ENCODE measurements around the gene WNT3A. TPM values are rescaled to one million over a fixed set of nuclear protein-coding genes. Genes with fewer than 3 reads are reported as not detected.

Gene WNT3A
- total RNA-seq, 6 experiments from 2014 or later: not detected

- DNase-seq: no peak
- no peak for ATAC-seq
- no peak overlapping the region for H3K27ac ChIP-seq
- H3K9me3 ChIP-seq: no peaks in the 10 kb centered on the region
- WGBS (ENCODE audit: insufficient coverage, low coverage, low lambda C conversion rate, missing lambda C conversion rate): 75% methylated on average over 4 of the region's 12 CpGs
- intact Hi-C loops (cut with DNase I): no loop called here
- H3K4me3 ChIP-seq: no peak overlapping the region
- H3K27me3 ChIP-seq: no peaks in the 10 kb centered on the region
- peaks cover 0 to 35% (median 17%) of the 10 kb centered on the region in 4 donors for H3K36me3 ChIP-seq
- H3K4me1 ChIP-seq: peaks cover 0 to 26% (median 0%) of the 10 kb centered on the region in 4 donors
- no peak for TF ChIP-seq CTCF (IDR thresholded peaks at IDR 0.05)
- no peak for TF ChIP-seq POLR2A (IDR thresholded peaks at IDR 0.05)
Observed at GRCh38 chr1:228100822-228101613, 94.2 kb downstream of the WNT3A start.

GRCh38 chr1:228101614-228101993 lies 94.8 kb downstream of the WNT3A start:
- DNase-seq: no peak
- H3K27ac ChIP-seq: no peak overlapping the region

DNA sequence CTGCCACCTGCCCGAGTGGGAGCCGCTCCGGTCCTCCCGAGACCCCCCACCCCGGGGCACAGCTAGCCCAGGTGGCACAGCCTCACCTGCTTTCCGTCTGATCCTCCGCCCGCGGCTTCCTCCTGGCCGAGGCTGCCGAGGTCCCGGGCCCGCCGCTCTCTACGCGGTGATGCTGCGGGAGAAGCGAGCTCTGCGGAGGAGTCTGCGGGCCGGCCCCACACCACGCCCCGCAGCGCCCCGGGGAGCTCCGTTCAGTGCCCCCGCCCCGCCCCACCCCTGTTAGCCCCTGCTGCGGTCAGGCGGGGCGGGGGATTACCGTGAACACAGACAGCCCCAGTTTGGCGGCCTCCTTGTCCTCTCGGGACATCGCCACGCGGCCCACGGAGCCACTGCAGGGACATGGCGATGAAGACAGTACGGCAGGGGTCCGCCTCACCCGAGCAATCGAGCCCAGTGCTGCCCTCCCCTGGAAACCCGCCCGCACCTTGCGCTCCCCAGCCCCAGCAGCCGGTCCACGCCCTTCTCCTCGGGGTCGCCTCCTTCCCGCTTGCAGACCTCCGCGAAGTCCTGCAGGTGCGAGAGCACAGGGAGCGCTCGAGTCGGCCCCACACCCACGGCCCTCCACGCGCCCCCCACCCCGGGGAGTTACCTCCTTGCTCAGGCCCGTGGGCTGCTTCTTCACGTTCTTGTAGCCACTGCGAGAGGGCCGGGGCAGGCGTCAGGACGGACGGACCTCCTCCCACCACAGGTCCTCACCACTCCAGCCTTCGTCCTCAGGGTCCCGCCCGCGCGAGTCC lies 95.4 kb downstream of the WNT3A start:
- peaks cover 0 to 42% (median 19%) of the 10 kb centered on the region in 4 donors for H3K36me3 ChIP-seq
- intact Hi-C loops (cut with DNase I): no loop called here

More at GRCh38 chr1:228101614-228101993, 94.8 kb downstream of the WNT3A start:
- TF ChIP-seq POLR2A (IDR thresholded peaks at IDR 0.05) (no peak), CTCF (IDR thresholded peaks at IDR 0.05) (no peak)
- Histone ChIP-seq H3K27me3 (no peaks in the 10 kb centered on the region), H3K4me1 (peaks cover 0 to 26% (median 0%) of the 10 kb centered on the region in 4 donors), H3K36me3 (peaks cover 0 to 41% (median 18%) of the 10 kb centered on the region in 4 donors), H3K4me3 (peak overlapping the region; percentile 75 to 97 (median 83)), H3K9me3 (no peaks in the 10 kb centered on the region)
- intact Hi-C loops (cut with DNase I): no loop called here
- 22% methylated on average over 10 of the region's 15 CpGs for WGBS (ENCODE audit: insufficient coverage, low coverage, low lambda C conversion rate, missing lambda C conversion rate)
- ATAC-seq: no peak

More for the DNA sequence above, 95.4 kb downstream of the WNT3A start:
- ATAC-seq (peak; percentile 1 to 14 (median 5)), DNase-seq (peak in 1 of 3 donors; percentile 61)
- Histone ChIP-seq H3K4me3 (peak overlapping the region; percentile 75 to 97 (median 83)), H3K4me1 (peaks cover 0 to 26% (median 0%) of the 10 kb centered on the region in 4 donors), H3K27ac (peak overlapping the region; percentile 70 to 85 (median 82)), H3K9me3 (no peaks in the 10 kb centered on the region), H3K27me3 (no peaks in the 10 kb centered on the region)
- TF ChIP-seq POLR2A (IDR thresholded peaks at IDR 0.05) (no peak), CTCF (IDR thresholded peaks at IDR 0.05) (no peak)
- 2% methylated on average over 27 of the region's 73 CpGs for WGBS (ENCODE audit: insufficient coverage, low coverage, low lambda C conversion rate, missing lambda C conversion rate)

Measured in right lobe of liver (tissue), 6 donors.